GM19035 (cell line): ENCODE measurements around the gene SUPT16H.

Experiments used
- ATAC-seq: cut with Tn5 transposase; IDR thresholded peaks from one replicate; pipeline ENCODE4 v1.9.1; 2021; ENCODE audit not compliant: unreplicated experiment

SUPT16H gene

GRCh38 chr14:21302013-21302835 lies 81.6 kb downstream of the SUPT16H start:
- ATAC-seq = no peak
